GM18858 (cell line): ENCODE results near the gene CYB5A.

Experiments used
- ATAC-seq: cut with Tn5 transposase; IDR thresholded peaks from one replicate; pipeline ENCODE4 v1.9.1; 2021; ENCODE audit not compliant: unreplicated experiment

Gene CYB5A

DNA sequence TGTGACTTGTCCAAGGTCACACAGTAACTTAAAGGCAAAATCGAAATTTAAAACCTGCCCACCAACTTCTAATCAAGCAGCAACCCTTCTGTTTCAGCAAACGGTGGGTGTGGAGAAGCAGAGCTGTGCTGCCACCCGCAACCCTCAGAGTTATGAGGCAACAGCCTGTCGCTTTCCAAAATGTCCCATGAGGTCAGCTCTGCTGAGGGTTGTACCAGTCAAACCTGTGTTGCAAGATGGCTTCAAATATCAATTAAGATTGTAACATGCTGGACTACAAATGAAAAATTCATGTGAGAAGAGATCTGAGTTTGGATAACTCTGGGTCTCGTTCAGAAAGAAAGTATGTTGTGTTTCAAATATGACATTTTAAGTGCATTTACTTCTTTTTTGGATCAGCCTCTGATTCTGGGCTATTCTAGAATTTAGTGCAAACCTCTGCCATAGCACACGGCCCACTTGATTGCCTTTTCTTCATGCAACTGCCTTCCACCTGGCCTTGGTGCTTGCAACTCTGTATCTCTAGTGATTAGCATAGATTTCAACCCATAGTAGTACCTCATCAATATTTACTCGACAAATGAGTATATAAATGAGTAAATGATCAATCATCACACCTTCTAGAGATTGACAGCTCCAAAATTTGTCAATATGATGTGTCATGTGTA, 74.2 kb downstream of the CYB5A start:
- ATAC-seq: no peak

- ATAC-seq: no peak
Observed at GRCh38 chr18:74216661-74217110, 75.1 kb downstream of the CYB5A start.

GRCh38 chr18:74215863-74216262, 75.9 kb downstream of the CYB5A start:
- ATAC-seq: no peak

- ATAC-seq: no peak
Observed at GRCh38 chr18:74213429-74213828, 78.3 kb downstream of the CYB5A start.

DNA sequence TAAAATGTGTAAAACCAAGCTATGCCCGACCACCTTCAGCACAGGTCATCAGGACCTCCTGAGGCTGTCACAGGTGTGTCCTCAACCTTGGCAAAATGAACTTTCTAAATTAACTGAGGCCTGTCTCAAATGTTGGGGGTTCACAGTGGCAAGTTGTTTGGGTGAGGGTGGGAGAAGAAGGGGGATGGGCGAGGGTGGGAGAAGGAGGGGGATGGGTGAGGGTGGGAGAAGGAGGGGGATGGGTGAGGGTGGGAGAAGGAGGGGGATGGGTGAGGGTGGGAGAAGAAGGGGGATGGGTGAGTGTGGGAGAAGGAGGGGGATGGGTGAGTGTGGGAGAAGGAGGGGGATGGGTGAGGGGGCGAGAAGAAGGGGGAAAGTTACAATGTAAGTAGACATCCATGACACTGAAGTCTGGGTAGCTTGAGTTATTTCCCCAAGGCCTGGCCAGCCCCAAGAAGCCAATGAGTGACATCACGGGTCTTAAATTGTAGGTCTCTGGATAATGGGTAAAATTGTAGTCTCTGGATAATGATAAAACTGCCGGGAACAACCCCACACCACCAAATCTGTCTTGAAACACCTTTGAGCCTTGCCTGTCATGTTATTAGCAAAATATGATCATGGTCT, 87.1 kb downstream of the CYB5A start:
- ATAC-seq: no peak

- ATAC-seq: no peak
Observed at GRCh38 chr18:74203811-74204210, 88.0 kb downstream of the CYB5A start.
